ENCODE results near the gene KIF4A.

Gene KIF4A

DNA sequence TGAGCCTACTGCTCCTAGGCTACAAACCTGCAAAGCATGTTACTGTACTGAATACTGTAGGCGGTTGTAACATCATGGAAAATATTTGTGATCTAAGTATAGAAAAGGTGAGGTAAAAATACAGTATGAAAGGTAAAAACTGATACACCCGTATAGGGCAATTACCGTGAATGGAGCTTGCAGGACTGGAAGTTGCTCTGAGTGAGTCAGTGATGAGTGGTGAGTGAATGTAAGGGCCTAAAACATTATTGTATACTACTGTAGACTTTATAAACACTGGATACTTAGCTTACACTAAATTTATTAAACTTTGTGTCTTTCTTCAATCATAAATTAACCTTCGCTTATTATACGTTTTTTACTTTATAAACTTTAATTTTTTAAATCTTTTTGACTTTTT, 3.7 kb downstream of the KIF4A start:
- Histone ChIP-seq H3K4me3 (replicated peaks; ENCODE audit: insufficient read depth, low read length) (no peak overlapping the region), H3K27me3 (ENCODE audit: insufficient read depth, poor library complexity, severe bottlenecking) (no peaks in the 10 kb centered on the region), H3K27ac (replicated peaks) (no peak overlapping the region)
- TF ChIP-seq POLR2AphosphoS5 (IDR thresholded peaks at IDR 0.05; ENCODE audit: low read depth) (no peak), GABPA (IDR thresholded peaks at IDR 0.05; ENCODE audit: low read depth) (no peak), SPI1 (IDR thresholded peaks at IDR 0.05; ENCODE audit: borderline replicate concordance, low read depth) (no peak)
- TF ChIP-seq, protein P1, sequence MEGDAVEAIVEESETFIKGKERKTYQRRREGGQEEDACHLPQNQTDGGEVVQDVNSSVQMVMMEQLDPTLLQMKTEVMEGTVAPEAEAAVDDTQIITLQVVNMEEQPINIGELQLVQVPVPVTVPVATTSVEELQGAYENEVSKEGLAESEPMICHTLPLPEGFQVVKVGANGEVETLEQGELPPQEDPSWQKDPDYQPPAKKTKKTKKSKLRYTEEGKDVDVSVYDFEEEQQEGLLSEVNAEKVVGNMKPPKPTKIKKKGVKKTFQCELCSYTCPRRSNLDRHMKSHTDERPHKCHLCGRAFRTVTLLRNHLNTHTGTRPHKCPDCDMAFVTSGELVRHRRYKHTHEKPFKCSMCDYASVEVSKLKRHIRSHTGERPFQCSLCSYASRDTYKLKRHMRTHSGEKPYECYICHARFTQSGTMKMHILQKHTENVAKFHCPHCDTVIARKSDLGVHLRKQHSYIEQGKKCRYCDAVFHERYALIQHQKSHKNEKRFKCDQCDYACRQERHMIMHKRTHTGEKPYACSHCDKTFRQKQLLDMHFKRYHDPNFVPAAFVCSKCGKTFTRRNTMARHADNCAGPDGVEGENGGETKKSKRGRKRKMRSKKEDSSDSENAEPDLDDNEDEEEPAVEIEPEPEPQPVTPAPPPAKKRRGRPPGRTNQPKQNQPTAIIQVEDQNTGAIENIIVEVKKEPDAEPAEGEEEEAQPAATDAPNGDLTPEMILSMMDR (IDR thresholded peaks at IDR 0.05; ENCODE audit: insufficient read depth, low read length): no peak
- TF ChIP-seq, protein P2, sequence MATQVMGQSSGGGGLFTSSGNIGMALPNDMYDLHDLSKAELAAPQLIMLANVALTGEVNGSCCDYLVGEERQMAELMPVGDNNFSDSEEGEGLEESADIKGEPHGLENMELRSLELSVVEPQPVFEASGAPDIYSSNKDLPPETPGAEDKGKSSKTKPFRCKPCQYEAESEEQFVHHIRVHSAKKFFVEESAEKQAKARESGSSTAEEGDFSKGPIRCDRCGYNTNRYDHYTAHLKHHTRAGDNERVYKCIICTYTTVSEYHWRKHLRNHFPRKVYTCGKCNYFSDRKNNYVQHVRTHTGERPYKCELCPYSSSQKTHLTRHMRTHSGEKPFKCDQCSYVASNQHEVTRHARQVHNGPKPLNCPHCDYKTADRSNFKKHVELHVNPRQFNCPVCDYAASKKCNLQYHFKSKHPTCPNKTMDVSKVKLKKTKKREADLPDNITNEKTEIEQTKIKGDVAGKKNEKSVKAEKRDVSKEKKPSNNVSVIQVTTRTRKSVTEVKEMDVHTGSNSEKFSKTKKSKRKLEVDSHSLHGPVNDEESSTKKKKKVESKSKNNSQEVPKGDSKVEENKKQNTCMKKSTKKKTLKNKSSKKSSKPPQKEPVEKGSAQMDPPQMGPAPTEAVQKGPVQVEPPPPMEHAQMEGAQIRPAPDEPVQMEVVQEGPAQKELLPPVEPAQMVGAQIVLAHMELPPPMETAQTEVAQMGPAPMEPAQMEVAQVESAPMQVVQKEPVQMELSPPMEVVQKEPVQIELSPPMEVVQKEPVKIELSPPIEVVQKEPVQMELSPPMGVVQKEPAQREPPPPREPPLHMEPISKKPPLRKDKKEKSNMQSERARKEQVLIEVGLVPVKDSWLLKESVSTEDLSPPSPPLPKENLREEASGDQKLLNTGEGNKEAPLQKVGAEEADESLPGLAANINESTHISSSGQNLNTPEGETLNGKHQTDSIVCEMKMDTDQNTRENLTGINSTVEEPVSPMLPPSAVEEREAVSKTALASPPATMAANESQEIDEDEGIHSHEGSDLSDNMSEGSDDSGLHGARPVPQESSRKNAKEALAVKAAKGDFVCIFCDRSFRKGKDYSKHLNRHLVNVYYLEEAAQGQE (IDR thresholded peaks at IDR 0.05; ENCODE audit: insufficient replicate concordance, low read depth): no peak
- no peak for DNase-seq (ENCODE audit: low read depth in 1 of 2, low spot score in 1 of 2)

DNA sequence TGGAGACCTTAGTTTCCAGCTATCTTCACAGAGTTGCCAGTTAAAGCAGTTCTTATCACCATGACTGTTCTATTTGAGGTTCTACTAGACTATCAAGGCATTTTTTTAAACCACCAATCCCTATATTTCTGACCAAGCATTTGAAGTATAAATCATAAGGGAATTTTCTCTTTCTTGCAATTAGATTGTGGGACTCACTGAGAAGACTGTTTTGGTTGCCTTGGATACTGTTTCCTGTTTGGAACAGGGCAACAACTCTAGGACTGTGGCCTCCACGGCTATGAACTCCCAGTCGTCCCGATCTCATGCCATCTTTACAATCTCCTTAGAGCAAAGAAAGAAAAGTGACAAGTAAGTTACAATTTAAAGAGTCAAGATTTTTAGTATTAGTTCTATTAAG, 11.8 kb downstream of the KIF4A start:
- TF ChIP-seq GABPA (IDR thresholded peaks at IDR 0.05; ENCODE audit: low read depth) (no peak), POLR2AphosphoS5 (IDR thresholded peaks at IDR 0.05; ENCODE audit: low read depth) (no peak), SPI1 (IDR thresholded peaks at IDR 0.05; ENCODE audit: borderline replicate concordance, low read depth) (no peak)
- TF ChIP-seq, protein P1 (IDR thresholded peaks at IDR 0.05; ENCODE audit: insufficient read depth, low read length): no peak
- TF ChIP-seq, protein P2 (IDR thresholded peaks at IDR 0.05; ENCODE audit: insufficient replicate concordance, low read depth): no peak
- Histone ChIP-seq H3K27me3 (ENCODE audit: insufficient read depth, poor library complexity, severe bottlenecking) (no peaks in the 10 kb centered on the region), H3K27ac (replicated peaks) (no peak overlapping the region), H3K4me3 (replicated peaks; ENCODE audit: insufficient read depth, low read length) (no peak overlapping the region)
- DNase-seq (ENCODE audit: low read depth in 1 of 2, low spot score in 1 of 2): no peak

DNA sequence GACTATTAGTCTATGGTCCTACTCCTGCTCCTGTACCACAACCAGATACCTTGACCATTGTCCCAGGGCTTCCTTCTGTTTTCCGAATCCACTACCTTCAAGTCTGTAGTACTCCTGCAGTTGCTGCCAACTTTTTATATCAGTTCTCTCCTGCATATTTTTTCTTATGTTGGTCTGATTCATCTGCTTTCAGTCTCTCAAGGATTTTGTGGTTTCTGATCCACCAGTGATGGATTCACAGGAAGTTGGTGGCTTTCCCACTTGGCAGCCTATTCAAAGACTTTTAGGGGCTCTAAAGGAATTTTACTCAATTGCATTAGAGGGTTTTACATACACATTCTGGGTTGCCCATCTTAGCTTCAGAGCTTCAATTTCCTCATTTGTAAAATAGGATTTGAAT, 23.6 kb downstream of the KIF4A start:
- no peak overlapping the region for H3K27ac ChIP-seq (replicated peaks)
- TF ChIP-seq POLR2AphosphoS5 (IDR thresholded peaks at IDR 0.05; ENCODE audit: low read depth): no peak
- TF ChIP-seq, protein P2 (IDR thresholded peaks at IDR 0.05; ENCODE audit: insufficient replicate concordance, low read depth): no peak
- TF ChIP-seq, protein P1 (IDR thresholded peaks at IDR 0.05; ENCODE audit: insufficient read depth, low read length): no peak
- TF ChIP-seq GABPA (IDR thresholded peaks at IDR 0.05; ENCODE audit: low read depth): no peak
- no peak for TF ChIP-seq SPI1 (IDR thresholded peaks at IDR 0.05; ENCODE audit: borderline replicate concordance, low read depth)
- DNase-seq (ENCODE audit: low read depth in 1 of 2, low spot score in 1 of 2): no peak

More for the DNA sequence above, 23.6 kb downstream of the KIF4A start:
- no peak overlapping the region for H3K4me3 ChIP-seq (replicated peaks; ENCODE audit: insufficient read depth, low read length)
- H3K27me3 ChIP-seq (ENCODE audit: insufficient read depth, poor library complexity, severe bottlenecking): no peaks in the 10 kb centered on the region
